IMR-90 (cell line): ENCODE results near the gene FAM13B. TPM values are rescaled to one million over a fixed set of nuclear protein-coding genes. Genes with fewer than 3 reads are reported as not detected.

Source experiments
- ATAC-seq: fragments of 200-7000 bp; cut with Tn5 transposase; 2 replicates; pipeline ENCODE4 v1.9.1; 2020; ENCODE audit warnings: low read depth, mild to moderate bottlenecking, moderate library complexity
- BruUV-seq: library from RNA; stranded (reverse); fragments of 400-500 nt; replicated peaks from 2 replicates; lab custom pipeline; 2021; lab: Mats Ljungman, UMichigan
- CTCF ChIA-PET: fragments of 300-600 bp; formaldehyde crosslinking; extraction: SDS; loops from one replicate; lab custom pipeline; 2021; ENCODE audit warnings: antibody characterized with exemption; lab: Yijun Ruan, JAX
- POLR2A ChIA-PET: fragments of 300-600 bp; sonication (Branson Sonifier 250); formaldehyde crosslinking; loops from one replicate; lab custom pipeline; 2022; ENCODE audit warnings: antibody characterized with exemption; ENCODE audit not compliant: unreplicated experiment; lab: Charles Lee
- DNase-seq: peaks from one replicate; pipeline ENCODE4 v3.0.0; 2013
- H2AFZ ChIP-seq: replicated peaks from 2 replicates; pipeline ENCODE3; 2013; ENCODE audit warnings: low read length, mild to moderate bottlenecking; ENCODE audit not compliant: poor library complexity
- H2AK5ac ChIP-seq: 2 replicates; pipeline ENCODE4 v1.6.1; 2013; ENCODE audit warnings: low read depth, low read length, inconsistent platforms
- H2AK9ac ChIP-seq: replicated peaks from 2 replicates; pipeline ENCODE3; 2013; ENCODE audit warnings: mild to moderate bottlenecking, low read depth, low read length, moderate library complexity; ENCODE audit not compliant: poor library complexity
- H2BK120ac ChIP-seq: 2 replicates; pipeline ENCODE4 v1.6.1; 2013; ENCODE audit warnings: low read depth, low read length, inconsistent platforms
- H2BK15ac ChIP-seq: 3 replicates; pipeline ENCODE4 v1.6.1; 2013; ENCODE audit warnings: low read depth, low read length, inconsistent platforms
- H2BK20ac ChIP-seq: 2 replicates; pipeline ENCODE4 v1.6.1; 2013; ENCODE audit warnings: low read depth, mild to moderate bottlenecking, inconsistent platforms, low read length, moderate library complexity
- H2BK5ac ChIP-seq: 2 replicates; pipeline ENCODE4 v1.6.1; 2013; ENCODE audit warnings: mild to moderate bottlenecking, low read depth, low read length, inconsistent platforms; ENCODE audit not compliant: poor library complexity, severe bottlenecking
- H3K14ac ChIP-seq: replicated peaks from 2 replicates; pipeline ENCODE4 v1.6.1; 2013; ENCODE audit warnings: low read depth, low read length, inconsistent platforms
- H3K18ac ChIP-seq: 2 replicates; pipeline ENCODE4 v1.6.1; 2013; ENCODE audit warnings: low read depth, low read length, control low read depth
- H3K23ac ChIP-seq: 2 replicates; pipeline ENCODE4 v1.6.1; 2013; ENCODE audit warnings: low read depth, low read length, inconsistent platforms
- H3K27ac ChIP-seq: 2 replicates; pipeline ENCODE4 v1.5.1; 2013; ENCODE audit warnings: mild to moderate bottlenecking, control low read depth, low read length; ENCODE audit not compliant: insufficient read depth
- H3K27me3 ChIP-seq: 2 replicates; pipeline ENCODE4 v1.6.1; 2013; ENCODE audit warnings: low read length; ENCODE audit not compliant: control insufficient read depth, insufficient read depth
- H3K36me3 ChIP-seq: 2 replicates; pipeline ENCODE4 v1.6.1; 2013; ENCODE audit warnings: low read length, mixed read lengths; ENCODE audit not compliant: control insufficient read depth, insufficient read depth
- H3K4ac ChIP-seq: 2 replicates; pipeline ENCODE4 v1.6.1; 2013; ENCODE audit warnings: low read depth, low read length, inconsistent platforms
- H3K4me1 ChIP-seq: 2 replicates; pipeline ENCODE4 v1.6.1; 2013; ENCODE audit warnings: low read length, mixed read lengths; ENCODE audit not compliant: control insufficient read depth, insufficient read depth
- H3K4me2 ChIP-seq: 2 replicates; pipeline ENCODE4 v1.6.1; 2013; ENCODE audit warnings: low read depth, mild to moderate bottlenecking, control low read depth, low read length, moderate library complexity
- H3K4me3 ChIP-seq: 2 replicates; pipeline ENCODE4 v1.5.1; 2013; ENCODE audit warnings: low read depth, mild to moderate bottlenecking, control low read depth, low read length, moderate library complexity; ENCODE audit not compliant: insufficient read depth
- H3K56ac ChIP-seq: 2 replicates; pipeline ENCODE4 v1.6.1; 2013; ENCODE audit warnings: low read length, inconsistent platforms; ENCODE audit not compliant: insufficient read depth; ENCODE audit errors: extremely low read depth
- H3K79me1 ChIP-seq, 2 experiments: 2 replicates each; pipeline ENCODE4 v1.6.1; 2013; ENCODE audit warnings: low read length in 2 of 2, inconsistent platforms in 1 of 2, low read depth in 1 of 2
- H3K9ac ChIP-seq: 2 replicates; pipeline ENCODE4 v1.6.1; 2013; ENCODE audit warnings: low read depth, low read length, control low read depth
- H3K9me1 ChIP-seq: 2 replicates; pipeline ENCODE4 v1.6.1; 2013; ENCODE audit warnings: low read length, inconsistent platforms; ENCODE audit not compliant: insufficient read depth
- H3K9me3 ChIP-seq: 2 replicates; pipeline ENCODE4 v1.6.1; 2013; ENCODE audit warnings: low read length; ENCODE audit not compliant: control insufficient read depth, insufficient read depth
- H4K20me1 ChIP-seq: 2 replicates; pipeline ENCODE4 v1.6.1; 2013; ENCODE audit warnings: low read length, inconsistent platforms; ENCODE audit not compliant: insufficient read depth
- H4K5ac ChIP-seq: 2 replicates; pipeline ENCODE4 v1.6.1; 2013; ENCODE audit warnings: mild to moderate bottlenecking, low read depth, low read length, control low read depth
- H4K8ac ChIP-seq, 2 experiments: 2 replicates each; pipeline ENCODE4 v1.6.1; 2013; ENCODE audit warnings: low read depth in 2 of 2, low read length in 2 of 2, control low read depth in 1 of 2, inconsistent platforms in 1 of 2
- H4K91ac ChIP-seq: 2 replicates; pipeline ENCODE4 v1.6.1; 2013; ENCODE audit warnings: low read depth, low read length, inconsistent platforms; ENCODE audit not compliant: insufficient read depth
- CEBPB ChIP-seq: IDR thresholded peaks from 2 replicates; pipeline ENCODE4 v1.6.1; 2012; ENCODE audit warnings: low read depth, low read length, improper control_type of control experiment
- WGBS, 2 experiments: methylation state at CpG; one replicate each; pipeline versions ENCODE4 v1.1.5 to v1.1.7; 2013; ENCODE audit warnings: missing lambda C conversion rate in 2 of 2; ENCODE audit not compliant: insufficient read length in 1 of 2; ENCODE audit errors: extremely low coverage in 2 of 2; 5-methylcytosine and 5-hydroxymethylcytosine counted together
- dilution Hi-C: fragments of 300-500 bp; cut with HindIII; formaldehyde crosslinking; loops from one replicate; pipeline ENCODE4 v1.14.3; 2018; ENCODE audit warnings: low sequenced_read_pairs; ENCODE audit not compliant: unreplicated experiment
- in situ Hi-C: fragments of 300-500 bp; cut with MboI; formaldehyde crosslinking; loops from 3 replicates; pipeline ENCODE4 v1.14.3; 2019; ENCODE audit warnings: low sequenced_read_pairs, inconsistent platforms, mixed read lengths
- intact Hi-C: fragments of 100-400 bp; cut with micrococcal nuclease; formaldehyde crosslinking; loops from 2 replicates; pipeline ENCODE4 v1.10.0; 2022
- polyA plus RNA-seq, 3 experiments: library from polyadenylated mRNA; depleted of rRNA; stranded (reverse); fragments of >200 nt; gene quantifications; 2 replicates each; pipeline ENCODE4 v1.2.3, GENCODE V29; 2012; ENCODE audit warnings: low replicate concordance in 1 of 3
- total RNA-seq: library from RNA; depleted of rRNA; stranded (reverse); fragments of >200 nt; gene quantifications from 2 replicates; pipeline ENCODE4 v1.2.3, GENCODE V29; 2012

The FAM13B gene
- total and polyA plus RNA-seq, 2 of the 4 experiments (the other 2 are of a cell fraction), result 14.6 to 15.1 TPM

- intact Hi-C loops, result no loop called here
- no peak overlapping the region for H4K5ac ChIP-seq
These were observed 136.3 kb downstream of the FAM13B start for GRCh38 chr5:137896560-137896959.

More at GRCh38 chr5:137896560-137896959, 136.3 kb downstream of the FAM13B start:
- Histone ChIP-seq H2AFZ (no peak overlapping the region), H4K91ac (no peak overlapping the region), H3K27ac (no peak overlapping the region), H2BK5ac (no peak overlapping the region), H3K18ac (no peak overlapping the region), H2BK120ac (no peak overlapping the region), H3K4me2 (no peak overlapping the region), H3K14ac (no peak overlapping the region), H3K56ac (no peak overlapping the region), H3K4me1 (no peaks in the 10 kb centered on the region), H4K8ac (no peak overlapping the region), H2BK20ac (no peak overlapping the region), H3K23ac (no peak overlapping the region), H3K79me1 (no peaks in the 10 kb centered on the region), H3K4me3 (no peak overlapping the region), H3K9ac (no peak overlapping the region), H3K9me1 (no peaks in the 10 kb centered on the region), H3K27me3 (peaks cover 1% of the 10 kb centered on the region; the same call in 1 of the 2 replicates), H3K9me3 (no peaks in the 10 kb centered on the region), H2AK5ac (no peak overlapping the region), H4K20me1 (no peaks in the 10 kb centered on the region), H2AK9ac (no peak overlapping the region), H3K36me3 (no peaks in the 10 kb centered on the region), H3K4ac (no peak overlapping the region), H2BK15ac (no peak overlapping the region)
- BruUV-seq, result no TSS peak
- ChIA-PET POLR2A (no interaction called here), CTCF (interaction anchor here (0.7 kb wide), 1 partner anchor 237 kb away, joined by 5 read pairs; no protein-coding TSS in a partner anchor)
- in situ Hi-C loops (no loop called here), dilution Hi-C loops (no loop called here)
- no peak for ATAC-seq
- no peak for DNase-seq
- no peak for TF ChIP-seq CEBPB
- WGBS, 2 experiments, result no CpG with 5 or more reads among the region's 3 CpGs
